Loucy (cell line): ENCODE results near the gene CADM4.

ENCODE experiments used
- H2AFZ ChIP-seq: fragments of 200-600 bp; sonication (generic); 2 replicates; pipeline ENCODE4 v1.6.0; 2016; ENCODE audit warnings: antibody characterized with exemption, mild to moderate bottlenecking, low read length, moderate library complexity
- H3F3A ChIP-seq: fragments of 200-600 bp; 2 replicates; pipeline ENCODE4 v1.6.0; 2016; ENCODE audit warnings: antibody characterized with exemption, low read depth, mild to moderate bottlenecking
- H3K27me3 ChIP-seq: fragments of 200-600 bp; sonication (generic); 2 replicates; pipeline ENCODE4 v1.6.1; 2014; ENCODE audit warnings: low read length, mild to moderate bottlenecking; ENCODE audit not compliant: insufficient read depth, poor library complexity, severe bottlenecking
- H3K36me3 ChIP-seq: fragments of 200-600 bp; sonication (generic); 2 replicates; pipeline ENCODE4 v1.6.1; 2016; ENCODE audit warnings: low read length; ENCODE audit not compliant: insufficient read depth
- H3K4me1 ChIP-seq: fragments of 200-600 bp; sonication (generic); 2 replicates; pipeline ENCODE4 v1.5.1; 2014; ENCODE audit warnings: low read length, mild to moderate bottlenecking; ENCODE audit not compliant: insufficient read depth, poor library complexity, severe bottlenecking
- H3K4me2 ChIP-seq: fragments of 200-600 bp; sonication (generic); 2 replicates; pipeline ENCODE4 v1.6.0; 2014; ENCODE audit warnings: antibody characterized with exemption, low read length, low read depth, mild to moderate bottlenecking; ENCODE audit not compliant: poor library complexity, severe bottlenecking
- H3K4me3 ChIP-seq: fragments of 200-600 bp; sonication (generic); 2 replicates; pipeline ENCODE4 v1.5.1; 2014; ENCODE audit warnings: low read length, mild to moderate bottlenecking, mixed read lengths; ENCODE audit not compliant: poor library complexity, severe bottlenecking
- H3K79me2 ChIP-seq: fragments of 200-600 bp; sonication (generic); 2 replicates; pipeline ENCODE4 v1.6.1; 2014; ENCODE audit warnings: low read length; ENCODE audit not compliant: insufficient read depth
- H3K9ac ChIP-seq: fragments of 200-600 bp; sonication (generic); 2 replicates; pipeline ENCODE4 v1.6.0; 2014; ENCODE audit warnings: mild to moderate bottlenecking, low read depth, low read length, moderate library complexity; ENCODE audit not compliant: poor library complexity, severe bottlenecking
- H3K9me2 ChIP-seq: fragments of 200-600 bp; sonication (generic); replicated peaks from 2 replicates; pipeline ENCODE4 v1.6.1; 2016; ENCODE audit warnings: low read depth, low read length, mixed read lengths
- H3K9me3 ChIP-seq: fragments of 200-600 bp; sonication (generic); 2 replicates; pipeline ENCODE4 v1.6.1; 2014; ENCODE audit warnings: mild to moderate bottlenecking, antibody characterized with exemption, low read length, low read depth; ENCODE audit not compliant: insufficient read depth
- H4K20me1 ChIP-seq: fragments of 200-600 bp; sonication (generic); 2 replicates; pipeline ENCODE4 v1.6.0; 2014; ENCODE audit warnings: antibody characterized with exemption, low read length, mild to moderate bottlenecking; ENCODE audit not compliant: insufficient read depth, poor library complexity, severe bottlenecking
- EZH2phosphoT487 ChIP-seq: fragments of 200-600 bp; IDR thresholded peaks from 2 replicates; pipeline ENCODE4 v1.6.1; 2018; ENCODE audit warnings: antibody characterized with exemption, mild to moderate bottlenecking, moderate library complexity, borderline replicate concordance
- TF ChIP-seq, protein P1 (sequence below): fragments of 200-600 bp; sonication (generic); conservative IDR thresholded peaks from 2 replicates; pipeline ENCODE4 v1.5.1; 2014; ENCODE audit warnings: mild to moderate bottlenecking, antibody characterized with exemption, low read length

Gene CADM4

DNA sequence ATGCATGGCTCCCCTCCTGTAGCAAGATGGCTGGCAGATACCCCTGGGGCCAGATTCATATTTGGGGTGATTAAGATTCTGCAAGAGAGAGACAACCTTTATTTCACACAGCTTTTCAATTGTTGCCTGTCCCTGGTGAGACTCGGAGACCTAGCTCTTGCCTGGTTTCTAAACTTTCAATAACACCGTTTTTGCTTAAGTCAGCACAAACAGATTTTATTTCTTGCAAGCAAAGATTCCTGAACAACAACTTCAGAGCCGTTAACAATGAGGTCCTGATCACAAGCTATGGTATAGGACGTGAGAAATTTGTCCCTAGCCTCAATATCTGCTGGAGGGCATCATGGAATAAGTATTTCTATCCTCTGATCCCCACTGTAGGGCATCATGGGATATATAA is 2.9 kb upstream of the CADM4 start:
- Histone ChIP-seq H3K4me2 (no peak overlapping the region), H3K9me3 (no peaks in the 10 kb centered on the region), H3K79me2 (no peaks in the 10 kb centered on the region), H4K20me1 (no peaks in the 10 kb centered on the region), H2AFZ (no peak overlapping the region), H3K27me3 (no peaks in the 10 kb centered on the region), H3K36me3 (no peaks in the 10 kb centered on the region), H3K9ac (no peak overlapping the region), H3K4me1 (peaks cover 12% of the 10 kb centered on the region), H3K4me3 (no peak overlapping the region), H3K9me2 (no peaks in the 10 kb centered on the region), H3F3A (no peaks in the 10 kb centered on the region)
- TF ChIP-seq, protein P1, sequence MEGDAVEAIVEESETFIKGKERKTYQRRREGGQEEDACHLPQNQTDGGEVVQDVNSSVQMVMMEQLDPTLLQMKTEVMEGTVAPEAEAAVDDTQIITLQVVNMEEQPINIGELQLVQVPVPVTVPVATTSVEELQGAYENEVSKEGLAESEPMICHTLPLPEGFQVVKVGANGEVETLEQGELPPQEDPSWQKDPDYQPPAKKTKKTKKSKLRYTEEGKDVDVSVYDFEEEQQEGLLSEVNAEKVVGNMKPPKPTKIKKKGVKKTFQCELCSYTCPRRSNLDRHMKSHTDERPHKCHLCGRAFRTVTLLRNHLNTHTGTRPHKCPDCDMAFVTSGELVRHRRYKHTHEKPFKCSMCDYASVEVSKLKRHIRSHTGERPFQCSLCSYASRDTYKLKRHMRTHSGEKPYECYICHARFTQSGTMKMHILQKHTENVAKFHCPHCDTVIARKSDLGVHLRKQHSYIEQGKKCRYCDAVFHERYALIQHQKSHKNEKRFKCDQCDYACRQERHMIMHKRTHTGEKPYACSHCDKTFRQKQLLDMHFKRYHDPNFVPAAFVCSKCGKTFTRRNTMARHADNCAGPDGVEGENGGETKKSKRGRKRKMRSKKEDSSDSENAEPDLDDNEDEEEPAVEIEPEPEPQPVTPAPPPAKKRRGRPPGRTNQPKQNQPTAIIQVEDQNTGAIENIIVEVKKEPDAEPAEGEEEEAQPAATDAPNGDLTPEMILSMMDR, result no peak
- TF ChIP-seq EZH2phosphoT487, result no peak

DNA sequence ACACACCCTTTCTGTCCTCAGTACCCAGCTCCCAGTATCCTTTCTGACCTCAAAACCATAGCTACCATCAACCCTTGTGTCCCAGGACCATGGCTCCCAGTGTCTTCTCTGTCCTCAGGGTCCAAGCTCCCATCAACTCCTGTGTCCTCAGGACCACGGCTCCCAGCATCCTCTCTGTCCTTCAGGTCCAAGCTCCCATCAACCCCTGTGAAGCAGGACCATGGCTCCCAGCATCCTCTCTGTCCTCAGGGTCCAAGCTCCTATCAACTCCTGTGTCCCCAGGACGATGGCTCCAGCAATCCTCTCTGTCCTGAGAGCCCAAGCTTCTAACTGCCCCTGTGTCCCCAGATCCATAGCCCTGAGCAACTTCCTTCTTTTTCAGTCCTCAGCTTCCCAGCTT is 1.7 kb upstream of the CADM4 start:
- H3K9me3 ChIP-seq, result no peaks in the 10 kb centered on the region
- H3K79me2 ChIP-seq, result no peaks in the 10 kb centered on the region
- H3K27me3 ChIP-seq, result no peaks in the 10 kb centered on the region
- no peak overlapping the region for H3K4me3 ChIP-seq
- TF ChIP-seq, protein P1, result no peak
- no peak for TF ChIP-seq EZH2phosphoT487
- H4K20me1 ChIP-seq, result no peaks in the 10 kb centered on the region
- H3K4me2 ChIP-seq, result no peak overlapping the region
- H3F3A ChIP-seq, result no peaks in the 10 kb centered on the region
- no peaks in the 10 kb centered on the region for H3K9me2 ChIP-seq
- H3K9ac ChIP-seq, result no peak overlapping the region
- H2AFZ ChIP-seq, result no peak overlapping the region
- H3K4me1 ChIP-seq, result peaks cover 12% of the 10 kb centered on the region
- no peaks in the 10 kb centered on the region for H3K36me3 ChIP-seq

DNA sequence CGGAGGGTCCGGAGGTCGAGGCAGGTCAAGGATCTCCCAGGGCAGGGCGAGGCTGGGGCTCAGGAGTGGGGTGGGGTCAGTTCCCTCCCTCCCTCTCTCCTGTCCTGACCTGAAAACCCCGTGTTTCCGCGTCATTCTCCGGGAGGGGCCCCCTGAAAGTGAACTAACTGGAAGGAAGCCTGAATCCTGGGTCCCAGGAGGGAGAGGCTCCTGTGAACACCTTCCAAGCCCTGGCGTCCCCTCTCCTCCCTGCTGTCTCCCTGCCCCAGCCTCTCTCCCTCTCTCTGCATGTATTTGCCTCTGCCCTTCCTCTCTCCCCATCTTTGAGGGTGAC is 741 bp upstream of the CADM4 start:
- H3K27me3 ChIP-seq, result no peaks in the 10 kb centered on the region
- no peaks in the 10 kb centered on the region for H3K9me2 ChIP-seq
- no peak for TF ChIP-seq EZH2phosphoT487
- TF ChIP-seq, protein P1, result no peak
- peak overlapping the region; percentile 81 for H3K4me2 ChIP-seq
- H3K4me3 ChIP-seq, result peak overlapping the region; percentile 73
- H3K9me3 ChIP-seq, result no peaks in the 10 kb centered on the region
- no peaks in the 10 kb centered on the region for H3K36me3 ChIP-seq
- H3F3A ChIP-seq, result no peaks in the 10 kb centered on the region
- H3K4me1 ChIP-seq, result peaks cover 12% of the 10 kb centered on the region
- H2AFZ ChIP-seq, result peak overlapping the region; percentile 94
- H4K20me1 ChIP-seq, result no peaks in the 10 kb centered on the region
- no peaks in the 10 kb centered on the region for H3K79me2 ChIP-seq
- H3K9ac ChIP-seq, result no peak overlapping the region
